SIG-M5 treated with dmso at 0.1 percent for 504 hours (cell line): ENCODE data around the gene CACTIN.

ENCODE experiments used
- DNase-seq: peaks from one replicate; lab custom pipeline; 2025; ENCODE audit not compliant: unreplicated experiment; lab: John Stamatoyannopoulos, UW

The CACTIN gene

GRCh38 chr19:3610745-3611717 lies 15.6 kb downstream of the CACTIN start:
- no peak for DNase-seq

- DNase-seq: no peak
Measured at GRCh38 chr19:3609779-3610719, 16.5 kb downstream of the CACTIN start.

- DNase-seq: no peak
Measured at GRCh38 chr19:3608750-3609322, 17.8 kb downstream of the CACTIN start.

- no peak for DNase-seq
Measured at GRCh38 chr19:3608079-3608641, 18.4 kb downstream of the CACTIN start.

GRCh38 chr19:3607303-3608078 lies 19.1 kb downstream of the CACTIN start:
- no peak for DNase-seq

- no peak for DNase-seq
Measured at GRCh38 chr19:3606690-3607289, 19.8 kb downstream of the CACTIN start, which contains the start of gene TBXA2R. Gene TBXA2R, minus strand, starts transcription at chr19:3606875. Its CDS starts 6,241 bp downstream, at chr19:3600634.

- DNase-seq: no peak
Measured at GRCh38 chr19:3606174-3606689, 20.4 kb downstream of the CACTIN start.

GRCh38 chr19:3605770-3606169 lies 20.8 kb downstream of the CACTIN start:
- no peak for DNase-seq

- no peak for DNase-seq
Measured at GRCh38 chr19:3605361-3605760, 21.2 kb downstream of the CACTIN start.

- DNase-seq: no peak
Measured at GRCh38 chr19:3604987-3605343, 21.6 kb downstream of the CACTIN start.

GRCh38 chr19:3604227-3604986 lies 22.2 kb downstream of the CACTIN start:
- DNase-seq: no peak

GRCh38 chr19:3603121-3603811 lies 23.3 kb downstream of the CACTIN start:
- no peak for DNase-seq

GRCh38 chr19:3601021-3601420 lies 25.6 kb downstream of the CACTIN start:
- DNase-seq: no peak

GRCh38 chr19:3599776-3600187 lies 26.8 kb downstream of the CACTIN start:
- DNase-seq: no peak

- DNase-seq: no peak
Measured at GRCh38 chr19:3595521-3596061, 31.0 kb downstream of the CACTIN start.

- DNase-seq: no peak
Measured at GRCh38 chr19:3593156-3593555, 33.4 kb downstream of the CACTIN start.

GRCh38 chr19:3591876-3592613 lies 34.5 kb downstream of the CACTIN start:
- no peak for DNase-seq
